Left lung (tissue), 10 donors: Measurements from ENCODE around the gene PHYHD1. TPM values are rescaled to one million over a fixed set of nuclear protein-coding genes. Genes with fewer than 3 reads are reported as not detected.
"Not testable (repeated sequence)": the region's sequence is repeated elsewhere in the genome, so short reads cannot be mapped to it uniquely, and the experiment has no call there.

Source experiments
- ATAC-seq: fragments of 200-7000 bp; cut with Tn5 transposase; one replicate; pipeline ENCODE4 v1.9.1; 2020; ENCODE audit warnings: moderate library complexity
- DNase-seq, 4 donors: peaks; one replicate each; pipeline ENCODE4 v3.0.0-alpha.2; 2013 to 2020
- H3K27ac ChIP-seq, 2 donors: fragments of 200-600 bp; sonication (generic) in 1 of 2; one replicate each; pipeline versions ENCODE4 v1.5.0 to v1.8.0; 2020 to 2021
- H3K27me3 ChIP-seq, 2 donors: fragments of 200-600 bp; sonication (generic) in 1 of 2; one replicate each; pipeline versions ENCODE4 v1.5.0 to v1.8.0; 2020 to 2021
- H3K36me3 ChIP-seq, 2 donors: fragments of 200-600 bp; sonication (generic) in 1 of 2; one replicate each; pipeline versions ENCODE4 v1.5.0 to v1.8.0; 2020 to 2021
- H3K4me1 ChIP-seq, 2 donors: fragments of 200-600 bp; one replicate each; pipeline ENCODE4 v1.8.0; 2021
- H3K4me3 ChIP-seq, 2 donors: fragments of 200-600 bp; sonication (generic) in 1 of 2; one replicate each; pipeline versions ENCODE4 v1.5.0 to v1.8.0; 2020 to 2021; ENCODE audit warnings: mild to moderate bottlenecking in 1 of 2
- H3K9me3 ChIP-seq, 2 donors: fragments of 200-600 bp; sonication (generic) in 1 of 2; one replicate each; pipeline versions ENCODE4 v1.5.0 to v1.8.0; 2020 to 2021
- CTCF ChIP-seq, 2 donors: fragments of 200-600 bp; sonication (generic) in 1 of 2; IDR thresholded peaks; one replicate each; pipeline versions ENCODE4 v1.5.0 to v1.8.0; 2021; ENCODE audit warnings: antibody characterized with exemption in 2 of 2
- intact Hi-C, 2 donors: fragments of 100-400 bp; cut with DNase I; formaldehyde crosslinking; loops; one replicate each; pipeline versions ENCODE4 v1.11.2 to v1.14.2; 2022
- polyA plus RNA-seq, 6 donors: library from polyadenylated mRNA; unstranded; fragments of 120-200 nt; gene quantifications; one replicate each; pipeline ENCODE4 v1.2.1, GENCODE V29; 2013; ENCODE audit not compliant: insufficient read length in 6 of 6
- total RNA-seq, 2 donors: library from RNA; stranded (reverse); fragmentation: NEBNext Ultra II Directional; extraction: Animal tissue kit (Norgen Biotek cat#: 25700); gene quantifications; one replicate each; pipeline ENCODE4 v1.2.1, GENCODE V29; 2021
- donor health status: DM: no; HTN: yes; CAD: no.
- donor health status: DM: no; HTN: no; CAD: no.

PHYHD1 gene
- total and polyA plus RNA-seq, 8 donors: 32.6 to 51.7 (median 41.0) TPM

GRCh38 chr9:128947277-128947526, 26.4 kb downstream of the PHYHD1 start:
- ATAC-seq (peak; percentile 35), DNase-seq (no peak)
- TF ChIP-seq CTCF (IDR thresholded peaks at IDR 0.05): no peak
- Histone ChIP-seq H3K27ac (peak overlapping the region; percentile 85 to 93), H3K4me1 (peaks cover 24 to 45% of the 10 kb centered on the region in 2 donors), H3K36me3 (peaks cover 0 to 23% of the 10 kb centered on the region in 2 donors), H3K4me3 (peak overlapping the region; percentile 94 to 95), H3K9me3 (no peaks in the 10 kb centered on the region), H3K27me3 (no peaks in the 10 kb centered on the region)
- intact Hi-C loops: no loop called here

- intact Hi-C loops: no loop called here
- DNase-seq (peak; percentile 93 to 100 (median 96)), ATAC-seq (peak; percentile 92)
- H3K4me1 ChIP-seq: peaks cover 21 to 45% of the 10 kb centered on the region in 2 donors
- TF ChIP-seq CTCF (IDR thresholded peaks at IDR 0.05): no peak
- no peaks in the 10 kb centered on the region for H3K9me3 ChIP-seq
- peak within 1 kb of the TSS; percentile 94 to 95 for H3K4me3 ChIP-seq
- no peaks in the 10 kb centered on the region for H3K27me3 ChIP-seq
- H3K27ac ChIP-seq: peak within 1 kb of the TSS; percentile 85 to 93
- H3K36me3 ChIP-seq: peaks cover 0 to 28% of the 10 kb centered on the region in 2 donors
These were observed 26.9 kb downstream of the PHYHD1 start, which contains the start of the genes DOLK and NUP188 for GRCh38 chr9:128947527-128948301. Gene DOLK (minus strand): TSS chr9:128947603. CDS start chr9:128947303, 300 bp downstream. Gene NUP188 (plus strand): TSS chr9:128947699. CDS start chr9:128947720, 21 bp downstream.

GRCh38 chr9:128961403-128961802, 40.6 kb downstream of the PHYHD1 start:
- H3K27ac ChIP-seq, H3K27me3 ChIP-seq, intact Hi-C loops, ATAC-seq, DNase-seq, H3K4me1 ChIP-seq, H3K4me3 ChIP-seq, H3K9me3 ChIP-seq: not testable (repeated sequence)
- peaks cover 2 to 95% of the 10 kb centered on the region in 2 donors for H3K36me3 ChIP-seq

GRCh38 chr9:128969491-128969890, 48.7 kb downstream of the PHYHD1 start:
- no peak overlapping the region for H3K27ac ChIP-seq
- no peaks in the 10 kb centered on the region for H3K9me3 ChIP-seq
- H3K36me3 ChIP-seq: peaks cover 0 to 96% of the 10 kb centered on the region in 2 donors
- H3K27me3 ChIP-seq: no peaks in the 10 kb centered on the region
- H3K4me3 ChIP-seq: no peak overlapping the region
- intact Hi-C loops: no loop called here
- ATAC-seq: no peak
- TF ChIP-seq CTCF (IDR thresholded peaks at IDR 0.05): no peak
- no peaks in the 10 kb centered on the region for H3K4me1 ChIP-seq
- no peak for DNase-seq

- intact Hi-C loops: no loop called here
These were observed 52.2 kb downstream of the PHYHD1 start for GRCh38 chr9:128972956-128973355.

More at GRCh38 chr9:128972956-128973355, 52.2 kb downstream of the PHYHD1 start:
- no peak overlapping the region for H3K4me3 ChIP-seq
- no peak overlapping the region for H3K27ac ChIP-seq
- TF ChIP-seq CTCF (IDR thresholded peaks at IDR 0.05): no peak
- H3K27me3 ChIP-seq: no peaks in the 10 kb centered on the region
- ATAC-seq: no peak
- H3K36me3 ChIP-seq: peaks cover 0 to 100% of the 10 kb centered on the region in 2 donors
- H3K9me3 ChIP-seq: no peaks in the 10 kb centered on the region
- no peak for DNase-seq
- no peaks in the 10 kb centered on the region for H3K4me1 ChIP-seq
